DND-41 (cell line): ENCODE measurements around the gene KMT2B.

Experiments used
- ATAC-seq: fragments of 200-7000 bp; cut with Tn5 transposase; 3 replicates; pipeline ENCODE4 v1.9.1; 2021; ENCODE audit warnings: low read depth; ENCODE audit not compliant: insufficient read depth
- DNase-seq: peaks from one replicate; pipeline ENCODE4 v3.0.0-alpha.2; 2020
- H2AFZ ChIP-seq: 2 replicates; pipeline ENCODE4 v1.6.0; 2012; ENCODE audit warnings: low read depth, low read length
- H3K27ac ChIP-seq: 2 replicates; pipeline ENCODE4 v1.5.1; 2012; ENCODE audit warnings: low read length, inconsistent platforms
- H3K27me3 ChIP-seq: fragments of 200-600 bp; sonication (generic); 2 replicates; pipeline ENCODE4 v1.6.0; 2012; ENCODE audit warnings: low read length, mild to moderate bottlenecking, inconsistent platforms; ENCODE audit not compliant: insufficient read depth, poor library complexity
- H3K36me3 ChIP-seq: 2 replicates; pipeline ENCODE4 v1.5.1; 2012; ENCODE audit warnings: low read length, inconsistent platforms; ENCODE audit not compliant: insufficient read depth
- H3K4me1 ChIP-seq: 2 replicates; pipeline ENCODE4 v1.5.1; 2012; ENCODE audit warnings: mild to moderate bottlenecking, low read length; ENCODE audit not compliant: insufficient read depth
- H3K4me2 ChIP-seq: 2 replicates; pipeline ENCODE4 v1.6.0; 2012; ENCODE audit warnings: mild to moderate bottlenecking, moderate library complexity, low read length, inconsistent platforms; ENCODE audit not compliant: insufficient read depth
- H3K4me3 ChIP-seq, 2 experiments: fragments of 200-600 bp in 1 of 2; shearing (Covaris generic) in 1 of 2; 2 replicates each; pipeline ENCODE4 v1.5.1; 2012 to 2016; ENCODE audit warnings: inconsistent platforms in 2 of 2, low read length in 2 of 2, mild to moderate bottlenecking in 2 of 2, low read depth in 1 of 2, moderate library complexity in 1 of 2
- H3K79me2 ChIP-seq: 2 replicates; pipeline ENCODE4 v1.6.0; 2012; ENCODE audit warnings: low read length, inconsistent platforms; ENCODE audit not compliant: insufficient read depth
- H3K9ac ChIP-seq: 2 replicates; pipeline ENCODE4 v1.6.0; 2012; ENCODE audit warnings: low read depth, mild to moderate bottlenecking, inconsistent platforms, low read length, moderate library complexity
- H3K9me3 ChIP-seq: 2 replicates; pipeline ENCODE4 v1.5.1; 2012; ENCODE audit warnings: low read length, moderate library complexity, mild to moderate bottlenecking, inconsistent platforms; ENCODE audit not compliant: insufficient read depth, severe bottlenecking
- H4K20me1 ChIP-seq: 2 replicates; pipeline ENCODE4 v1.6.0; 2012; ENCODE audit warnings: low read length; ENCODE audit not compliant: insufficient read depth
- CTCF ChIP-seq: IDR thresholded peaks from 2 replicates; pipeline ENCODE4 v1.5.1; 2012; ENCODE audit warnings: borderline replicate concordance, low read length, moderate library complexity, mild to moderate bottlenecking; ENCODE audit not compliant: poor library complexity, severe bottlenecking; ENCODE audit errors: extremely low read depth
- EZH2 ChIP-seq: IDR thresholded peaks from 3 replicates; pipeline ENCODE4 v1.6.1; 2012; ENCODE audit warnings: borderline replicate concordance, low read depth, mild to moderate bottlenecking, moderate library complexity, low read length, inconsistent platforms; ENCODE audit not compliant: severe bottlenecking

Gene KMT2B

DNA sequence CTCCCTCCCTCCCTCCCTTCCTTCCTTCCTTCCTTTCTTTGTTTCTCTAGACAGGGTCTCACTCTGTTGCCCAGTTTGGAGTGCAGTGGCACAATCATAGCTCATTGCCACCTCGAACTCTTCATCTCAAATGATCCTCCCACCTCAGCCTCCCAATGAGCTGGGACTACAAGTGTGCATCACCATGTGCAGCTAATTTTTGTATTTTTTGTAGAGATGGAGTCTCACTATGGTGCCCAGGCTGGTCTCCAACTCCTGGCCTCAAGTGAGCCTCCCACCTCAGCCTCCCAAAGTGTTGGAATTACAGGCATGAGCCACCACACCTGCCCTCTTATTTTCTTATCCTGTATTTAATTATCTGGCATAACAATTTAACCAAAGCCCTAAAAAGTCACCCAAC is 47.1 kb upstream of the KMT2B start:
- H3K9ac ChIP-seq: no peak overlapping the region
- H3K9me3 ChIP-seq: no peaks in the 10 kb centered on the region
- H2AFZ ChIP-seq: no peak overlapping the region
- H3K4me3 ChIP-seq: no peak overlapping the region
- DNase-seq: no peak
- no peaks in the 10 kb centered on the region for H3K4me1 ChIP-seq
- no peak overlapping the region for H3K27ac ChIP-seq
- H3K4me2 ChIP-seq: no peak overlapping the region
- H3K79me2 ChIP-seq: no peaks in the 10 kb centered on the region
- ATAC-seq: no peak
- H3K27me3 ChIP-seq: no peaks in the 10 kb centered on the region
- TF ChIP-seq CTCF (no peak), EZH2 (no peak)
- 0 out of 2 replicates have a peak, but pooled peaks cover 4% of the 10 kb centered on the region for H4K20me1 ChIP-seq
- H3K36me3 ChIP-seq: no peaks in the 10 kb centered on the region

DNA sequence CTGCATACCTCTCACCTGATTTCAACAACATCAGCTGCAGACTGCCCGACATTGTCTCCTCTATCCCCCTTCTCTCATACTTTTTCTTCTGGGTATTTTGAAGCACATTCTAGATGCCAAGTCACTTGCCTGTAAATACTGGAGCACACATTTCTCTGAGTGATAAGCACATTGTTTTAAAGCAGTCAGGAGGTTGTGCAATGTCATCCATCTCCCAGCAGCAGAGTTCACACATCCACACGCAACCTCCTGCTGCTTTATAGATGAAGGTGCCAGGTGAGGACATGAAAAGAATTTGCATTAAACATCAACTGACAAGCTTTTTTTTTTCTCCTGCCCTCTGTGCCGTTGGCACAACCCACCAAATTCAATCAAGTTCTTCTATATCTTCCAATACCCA is 46.0 kb upstream of the KMT2B start:
- H3K9ac ChIP-seq: no peak overlapping the region
- no peak for ATAC-seq

DNA sequence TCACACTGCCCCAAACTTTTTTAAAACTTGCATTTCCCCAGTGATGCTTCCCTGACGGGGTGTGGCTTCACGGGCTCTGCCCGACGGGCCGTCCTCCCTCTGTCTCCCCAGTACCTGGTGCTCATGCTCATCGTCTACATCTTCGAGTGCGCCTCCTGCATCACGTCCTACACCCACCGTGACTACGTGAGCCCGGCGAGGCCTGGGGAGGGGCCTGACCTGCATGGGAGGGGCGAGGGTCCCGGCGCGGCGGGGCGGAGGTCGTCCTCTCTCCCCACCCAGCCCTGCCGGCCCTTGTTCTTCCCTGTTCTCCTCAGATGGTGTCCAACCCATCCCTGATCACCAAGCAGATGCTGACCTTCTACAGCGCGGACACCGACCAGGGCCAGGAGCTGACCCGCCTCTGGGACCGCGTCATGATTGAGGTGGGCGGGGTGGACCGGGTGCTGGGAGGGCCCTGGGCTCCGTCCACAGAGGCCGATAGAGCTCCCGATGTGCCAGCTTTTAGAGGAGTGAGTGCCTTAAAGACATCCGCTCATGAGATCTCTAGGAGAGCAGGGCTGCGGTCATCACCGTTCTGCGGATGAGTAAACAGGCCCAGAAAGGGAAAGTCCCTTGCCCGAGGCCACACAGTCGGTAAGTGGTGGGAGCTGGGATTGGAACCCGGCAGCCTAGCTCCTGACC is 44.5 kb upstream of the KMT2B start:
- Histone ChIP-seq H3K4me2 (no peak overlapping the region), H3K4me1 (no peaks in the 10 kb centered on the region), H3K9me3 (no peaks in the 10 kb centered on the region), H3K79me2 (no peaks in the 10 kb centered on the region), H2AFZ (no peak overlapping the region), H4K20me1 (0 out of 2 replicates have a peak, but pooled peaks cover 4% of the 10 kb centered on the region), H3K36me3 (no peaks in the 10 kb centered on the region), H3K4me3 (no peak overlapping the region), H3K27me3 (no peaks in the 10 kb centered on the region), H3K27ac (no peak overlapping the region), H3K9ac (no peak overlapping the region)
- DNase-seq: no peak
- TF ChIP-seq CTCF (no peak), EZH2 (no peak)
- ATAC-seq: no peak

More for the DNA sequence above, 46.0 kb upstream of the KMT2B start:
- Histone ChIP-seq H4K20me1 (0 out of 2 replicates have a peak, but pooled peaks cover 4% of the 10 kb centered on the region), H3K4me1 (no peaks in the 10 kb centered on the region), H3K27ac (no peak overlapping the region), H3K4me2 (no peak overlapping the region), H3K27me3 (no peaks in the 10 kb centered on the region), H3K9me3 (no peaks in the 10 kb centered on the region), H3K4me3 (no peak overlapping the region), H2AFZ (no peak overlapping the region), H3K79me2 (no peaks in the 10 kb centered on the region), H3K36me3 (no peaks in the 10 kb centered on the region)
- no peak for DNase-seq
- TF ChIP-seq CTCF: no peak
- TF ChIP-seq EZH2: no peak
